ENCODE results near the gene WDR86.

DNA sequence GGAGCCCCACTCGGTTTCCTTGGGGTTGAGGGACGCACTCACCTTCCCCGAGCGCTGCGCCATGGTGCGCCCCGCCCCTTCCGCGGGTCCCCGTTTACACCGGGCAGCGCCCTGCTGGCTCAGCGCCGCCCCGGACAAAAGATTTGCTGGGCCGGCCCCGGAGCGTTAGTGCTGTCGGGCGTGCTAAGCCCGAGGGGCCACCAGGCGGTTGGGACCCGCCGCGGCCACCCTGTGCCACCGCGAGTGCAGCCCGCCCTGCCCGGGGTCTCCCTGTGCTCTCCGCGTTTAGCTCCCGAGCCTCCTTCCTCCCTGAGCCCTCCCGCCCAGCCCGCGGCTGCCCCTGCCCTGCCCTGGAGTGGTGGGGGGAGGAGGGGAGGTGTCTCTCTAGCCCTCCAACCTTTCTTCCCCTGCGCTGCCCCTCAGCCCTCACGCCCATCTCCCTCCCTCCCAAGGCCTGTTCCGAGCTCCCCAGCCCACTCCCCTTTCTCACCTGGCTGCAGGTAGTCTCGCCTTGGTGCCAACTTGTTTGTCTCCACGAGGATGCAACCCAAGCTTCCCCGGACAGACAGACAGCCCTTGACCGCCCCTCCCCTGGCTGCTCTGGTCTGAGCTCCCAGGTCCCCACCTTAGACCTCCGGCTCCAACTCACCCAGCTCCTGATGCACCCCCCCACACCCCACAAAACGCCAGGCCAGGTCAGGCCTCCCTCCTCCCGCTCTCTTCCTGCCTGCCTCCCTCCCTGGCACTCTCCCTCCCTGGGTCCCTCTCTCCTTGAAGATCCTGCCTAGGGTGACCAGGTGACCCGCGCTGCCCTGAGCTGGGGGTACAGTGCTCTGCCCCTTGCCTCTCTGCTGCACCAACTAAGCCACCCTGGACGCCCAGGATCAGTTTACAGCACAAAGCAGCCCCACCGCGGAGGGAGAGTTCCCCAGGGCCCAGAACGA lies 30.3 kb upstream of the WDR86 start, which contains the start of gene CRYGN:
- TF ChIP-seq, protein P1, sequence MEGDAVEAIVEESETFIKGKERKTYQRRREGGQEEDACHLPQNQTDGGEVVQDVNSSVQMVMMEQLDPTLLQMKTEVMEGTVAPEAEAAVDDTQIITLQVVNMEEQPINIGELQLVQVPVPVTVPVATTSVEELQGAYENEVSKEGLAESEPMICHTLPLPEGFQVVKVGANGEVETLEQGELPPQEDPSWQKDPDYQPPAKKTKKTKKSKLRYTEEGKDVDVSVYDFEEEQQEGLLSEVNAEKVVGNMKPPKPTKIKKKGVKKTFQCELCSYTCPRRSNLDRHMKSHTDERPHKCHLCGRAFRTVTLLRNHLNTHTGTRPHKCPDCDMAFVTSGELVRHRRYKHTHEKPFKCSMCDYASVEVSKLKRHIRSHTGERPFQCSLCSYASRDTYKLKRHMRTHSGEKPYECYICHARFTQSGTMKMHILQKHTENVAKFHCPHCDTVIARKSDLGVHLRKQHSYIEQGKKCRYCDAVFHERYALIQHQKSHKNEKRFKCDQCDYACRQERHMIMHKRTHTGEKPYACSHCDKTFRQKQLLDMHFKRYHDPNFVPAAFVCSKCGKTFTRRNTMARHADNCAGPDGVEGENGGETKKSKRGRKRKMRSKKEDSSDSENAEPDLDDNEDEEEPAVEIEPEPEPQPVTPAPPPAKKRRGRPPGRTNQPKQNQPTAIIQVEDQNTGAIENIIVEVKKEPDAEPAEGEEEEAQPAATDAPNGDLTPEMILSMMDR (conservative IDR thresholded peaks at IDR 0.05; ENCODE audit: low read depth, low read length), result no peak
- TF ChIP-seq EZH2 (IDR thresholded peaks at IDR 0.05; ENCODE audit: borderline replicate concordance, low read depth, low read length, poor library complexity, severe bottlenecking), result no peak

Data from A673 (cell line).